GM19468 (cell line): ENCODE data around the gene ST14.

Source experiments
- ATAC-seq: cut with Tn5 transposase; IDR thresholded peaks from one replicate; pipeline ENCODE4 v1.9.1; 2021; ENCODE audit warnings: mild to moderate bottlenecking, moderate library complexity, moderate number of reproducible peaks; ENCODE audit not compliant: unreplicated experiment; ENCODE audit errors: extremely low read depth

The ST14 gene

DNA sequence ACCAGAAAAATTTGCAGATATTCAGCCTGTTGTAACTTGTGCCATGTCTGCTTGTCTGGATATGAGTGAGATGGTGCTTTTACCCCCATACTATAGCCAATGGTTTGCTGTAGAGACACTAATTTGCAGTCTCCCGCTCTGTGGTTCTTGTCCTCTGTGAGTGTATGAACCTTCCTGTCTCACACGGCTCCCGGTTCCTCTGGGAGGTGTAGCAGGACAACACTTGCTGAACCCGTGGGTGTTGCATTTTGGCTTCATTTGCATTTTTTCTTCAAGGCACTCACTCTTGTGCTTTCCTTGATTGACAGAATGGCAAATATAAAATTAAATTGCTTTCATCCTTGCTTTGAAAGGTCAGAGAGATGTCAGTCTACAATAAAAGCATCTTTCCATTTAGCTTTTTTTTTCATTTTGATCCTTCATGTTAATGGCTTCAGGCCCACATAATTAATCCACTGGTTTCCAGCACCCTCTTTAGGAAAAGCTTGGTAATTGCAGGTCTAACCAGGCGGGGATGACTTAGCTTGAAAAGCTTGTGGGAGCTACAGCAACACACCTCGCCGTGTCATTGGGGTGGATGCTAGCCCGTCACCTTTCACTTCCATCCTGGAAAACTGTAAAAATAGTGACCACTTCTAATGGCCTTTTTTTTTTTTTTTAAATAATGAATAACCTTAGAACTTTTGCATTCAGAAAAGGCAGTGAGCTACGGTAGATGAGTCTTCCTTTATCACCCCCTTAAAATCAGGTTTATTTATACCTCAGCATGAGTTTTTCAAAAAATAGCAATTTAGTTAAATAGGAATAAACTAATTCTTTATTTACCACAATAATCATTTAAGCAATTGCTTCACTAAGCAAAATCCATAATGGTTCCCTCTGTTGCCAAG lies 27.4 kb upstream of the ST14 start:
- no peak for ATAC-seq

DNA sequence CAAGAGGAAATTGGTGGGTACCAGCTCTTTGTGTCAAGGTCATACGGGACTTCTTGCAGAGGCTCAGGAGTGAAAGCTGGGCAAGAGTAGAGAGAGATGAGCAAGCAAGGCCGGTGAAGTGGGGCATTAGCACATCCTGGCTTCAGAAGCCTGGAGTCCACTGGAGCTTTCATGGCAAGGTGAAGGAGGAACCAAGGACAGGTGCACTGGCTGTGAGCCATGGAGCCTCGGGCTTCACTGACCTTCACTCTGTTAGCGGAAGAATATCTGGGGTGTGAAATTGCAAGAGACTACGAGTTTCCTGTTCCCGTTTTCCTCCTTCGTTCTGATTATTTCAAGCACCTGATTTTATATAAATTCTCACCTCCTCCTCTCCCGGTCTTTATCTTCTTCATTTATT lies 25.9 kb upstream of the ST14 start:
- no peak for ATAC-seq

DNA sequence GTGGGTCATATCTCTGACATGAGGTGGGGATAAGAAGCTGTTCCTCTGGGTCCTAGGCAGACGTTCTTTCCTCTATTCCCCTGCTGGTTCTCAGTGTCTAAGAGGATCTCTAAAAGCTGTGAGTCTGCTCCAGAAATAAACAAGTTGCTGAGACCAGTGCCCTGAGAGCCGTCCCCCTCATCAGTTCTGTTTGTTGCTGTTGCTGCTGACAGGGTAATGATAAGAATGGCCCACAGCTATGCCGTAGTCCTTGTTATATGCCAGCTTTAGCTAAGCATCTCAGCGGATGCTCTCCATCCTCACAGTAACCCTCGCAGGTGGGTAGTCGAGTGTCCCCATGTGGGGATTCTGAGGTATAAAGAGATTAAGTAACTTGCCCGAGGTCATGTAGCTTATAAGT lies 23.5 kb upstream of the ST14 start:
- ATAC-seq, result no peak

DNA sequence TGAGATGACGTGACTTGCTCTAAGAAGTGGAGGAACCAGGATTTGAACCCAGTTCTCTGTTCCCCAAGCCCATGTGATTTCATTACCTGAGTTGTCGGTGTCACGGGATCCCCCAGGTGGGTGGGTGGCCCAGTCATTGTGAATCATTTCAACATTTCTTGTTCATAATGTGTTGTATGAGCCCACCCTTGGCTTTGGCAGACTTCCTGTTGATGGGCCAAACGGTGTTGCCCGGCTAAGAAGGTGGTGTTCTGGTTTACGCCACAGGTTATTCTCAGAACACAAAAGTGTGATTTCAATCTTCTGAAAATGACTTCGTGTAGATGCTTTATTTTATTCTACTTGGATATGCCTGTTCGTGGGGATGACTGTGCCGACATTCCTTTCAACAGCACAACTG lies 21.6 kb upstream of the ST14 start:
- ATAC-seq, result no peak

DNA sequence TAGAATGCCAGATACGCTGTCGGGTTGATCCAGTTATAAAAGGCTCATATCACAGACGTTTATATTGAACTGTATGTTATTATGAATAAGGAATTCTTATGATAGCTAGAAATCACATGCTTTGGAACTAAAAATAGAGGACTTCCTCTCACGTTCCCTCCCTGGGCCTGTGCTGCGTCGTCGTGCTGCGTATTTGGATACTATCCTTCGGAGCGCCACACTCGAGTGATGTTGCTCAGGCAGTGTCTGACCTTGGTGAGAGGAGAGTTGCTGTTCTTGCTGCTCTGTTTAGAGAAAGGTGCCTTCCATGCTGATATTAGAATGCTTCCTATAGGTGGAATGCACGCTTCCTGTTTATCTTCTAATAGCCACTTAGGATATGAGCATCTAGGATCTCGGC lies 20.2 kb upstream of the ST14 start:
- ATAC-seq, result no peak

DNA sequence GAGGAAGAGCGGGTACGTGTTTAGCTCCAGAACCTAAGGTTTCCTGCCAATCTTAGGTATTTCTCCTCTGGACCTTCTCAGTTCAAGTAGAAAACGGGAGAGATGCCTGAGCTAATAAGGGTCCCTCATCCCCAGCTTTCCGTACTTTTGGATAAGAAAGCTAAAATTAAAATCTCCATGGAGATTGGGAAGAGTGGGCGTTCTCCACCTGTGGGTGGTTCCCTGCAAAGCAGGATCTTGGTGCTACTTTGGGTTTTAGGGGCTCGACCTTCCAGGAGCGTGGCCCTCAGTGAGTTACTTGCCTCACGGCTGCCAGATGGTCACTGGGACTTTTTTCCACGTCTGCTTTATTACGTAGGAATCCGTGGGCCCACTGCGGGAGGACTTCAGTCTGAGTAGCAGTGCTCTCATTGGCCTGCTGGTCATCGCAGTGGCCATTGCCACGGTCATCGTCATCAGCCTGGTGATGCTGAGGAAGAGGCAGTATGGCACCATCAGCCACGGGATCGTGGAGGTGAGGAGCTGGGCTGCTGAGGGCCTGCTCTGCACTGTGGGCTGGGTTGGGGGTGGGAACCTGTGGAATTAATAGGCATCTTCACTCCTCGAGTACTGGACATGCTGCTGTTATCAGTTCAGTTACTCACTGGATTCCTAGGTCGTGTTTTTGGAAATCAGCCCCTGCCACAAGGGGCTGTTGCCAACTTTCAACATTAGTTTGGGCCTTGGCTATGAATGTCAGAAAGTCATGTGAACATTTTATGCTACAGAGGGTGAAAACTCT lies 17.8 kb upstream of the ST14 start:
- no peak for ATAC-seq

DNA sequence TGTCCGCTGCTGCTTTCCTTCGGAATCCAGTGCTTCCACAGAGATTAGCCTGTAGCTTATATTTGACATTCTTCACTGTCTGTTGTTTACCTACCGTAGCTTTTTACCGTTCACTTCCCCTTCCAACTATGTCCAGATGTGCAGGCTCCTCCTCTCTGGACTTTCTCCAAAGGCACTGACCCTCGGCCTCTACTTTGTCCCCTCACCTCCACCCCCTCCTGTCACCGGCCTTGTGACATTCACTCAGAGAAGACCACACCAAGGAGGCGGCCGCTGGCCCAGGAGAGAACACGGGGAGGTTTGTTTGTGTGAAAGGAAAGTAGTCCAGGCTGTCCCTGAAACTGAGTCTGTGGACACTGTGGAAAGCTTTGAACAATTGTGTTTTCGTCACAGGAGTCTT lies 15.4 kb upstream of the ST14 start:
- no peak for ATAC-seq

DNA sequence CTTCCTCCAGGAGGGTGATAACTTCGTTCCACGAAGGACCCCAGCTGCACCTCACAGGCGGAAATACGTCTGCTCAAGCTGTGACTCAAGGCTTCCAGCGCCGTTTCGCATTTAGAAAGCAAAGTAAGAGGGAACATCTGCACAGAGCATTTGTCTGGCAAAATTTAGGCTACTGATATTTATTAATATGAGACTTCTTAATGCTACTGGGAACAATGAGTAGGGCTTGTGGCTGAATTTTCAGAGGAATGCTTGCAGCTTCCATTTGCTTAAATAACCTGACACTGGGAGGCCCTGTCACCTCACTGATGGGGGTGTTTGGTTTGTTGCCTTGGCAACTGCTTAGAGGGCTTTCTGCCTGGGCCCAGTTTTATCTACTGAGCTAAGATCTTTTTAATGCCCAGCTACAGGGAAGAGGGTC lies 14.7 kb upstream of the ST14 start:
- ATAC-seq, result no peak

DNA sequence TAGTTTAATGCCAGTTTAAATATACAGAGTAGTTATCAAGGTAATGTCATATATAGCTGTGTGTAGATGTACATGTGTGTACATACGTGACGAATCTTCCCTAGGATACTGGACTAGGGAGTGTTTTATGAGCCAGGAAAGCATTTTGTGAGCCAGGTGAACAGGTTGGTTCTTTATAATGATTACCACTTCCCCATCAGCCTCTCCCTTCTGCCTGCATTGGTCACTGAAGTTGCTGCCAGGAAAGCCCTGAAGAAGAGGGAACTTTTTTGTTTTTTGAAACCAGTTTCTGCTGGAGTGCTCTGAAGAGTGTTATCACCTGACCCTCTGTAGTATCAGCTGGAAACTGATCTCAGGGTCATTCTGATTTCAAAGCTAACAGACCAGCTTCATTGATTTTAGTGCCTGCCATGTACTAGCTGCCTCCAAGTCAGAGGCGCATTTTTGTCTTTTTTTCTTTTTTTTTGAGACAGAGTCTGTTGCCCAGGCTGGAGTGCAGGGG lies 14.2 kb upstream of the ST14 start:
- ATAC-seq, result no peak

DNA sequence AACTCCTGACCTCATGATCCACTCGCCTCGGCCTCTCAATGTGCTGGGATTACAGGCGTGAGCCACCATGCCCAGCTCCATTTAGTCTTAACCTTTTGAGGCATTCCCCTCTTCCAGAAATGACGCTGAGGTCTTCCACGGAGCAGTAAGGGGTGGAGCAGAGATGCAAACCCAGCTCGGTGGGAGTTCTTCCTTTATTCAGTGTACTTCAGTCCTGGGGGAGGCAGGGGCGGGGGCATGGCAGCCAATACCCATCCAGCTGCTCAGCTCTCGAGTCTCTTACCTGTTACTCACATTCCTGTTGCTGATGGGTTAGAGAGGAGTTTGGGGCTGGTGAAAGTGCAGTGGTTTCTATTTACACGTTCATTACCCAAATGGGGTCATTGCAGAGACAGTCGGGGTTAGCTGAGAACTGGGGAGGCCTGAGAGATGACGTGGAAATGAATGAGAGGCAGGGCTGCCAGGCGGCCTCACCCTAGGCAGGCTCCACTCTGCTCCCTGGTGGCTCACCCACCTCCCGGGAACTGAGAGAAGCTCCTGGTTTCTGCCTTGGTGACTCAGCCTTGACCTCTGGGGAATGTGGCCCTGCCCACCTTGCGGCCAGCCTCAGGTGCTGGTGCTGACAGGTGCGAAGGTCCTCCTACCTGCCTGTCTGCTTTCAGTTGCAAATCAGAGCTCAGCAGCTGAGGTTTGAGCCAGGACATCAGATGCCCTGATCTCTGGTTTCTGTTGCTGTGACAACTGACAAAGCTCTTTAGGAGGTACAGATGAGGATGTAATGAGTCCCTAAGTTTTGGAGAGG lies 13.4 kb upstream of the ST14 start:
- no peak for ATAC-seq

DNA sequence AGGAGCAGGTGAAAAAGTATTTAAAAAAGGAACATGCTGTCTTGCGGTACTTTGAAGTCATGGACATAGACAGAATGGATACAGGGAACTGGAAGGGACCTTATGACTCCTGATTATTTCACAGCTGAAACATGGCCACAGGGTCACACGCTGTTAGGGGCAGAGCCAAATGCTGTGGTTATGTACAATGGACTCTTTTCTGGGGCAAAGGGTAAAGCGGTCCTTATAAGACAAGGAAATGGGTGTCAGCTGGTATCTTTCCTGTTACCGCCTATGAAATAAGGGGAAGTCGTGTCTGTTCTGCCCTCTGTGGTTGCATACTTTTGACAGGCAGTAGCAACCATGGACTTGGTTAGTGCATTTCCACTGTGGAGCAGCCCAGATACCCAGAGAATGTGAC lies 12.8 kb upstream of the ST14 start:
- ATAC-seq, result no peak

DNA sequence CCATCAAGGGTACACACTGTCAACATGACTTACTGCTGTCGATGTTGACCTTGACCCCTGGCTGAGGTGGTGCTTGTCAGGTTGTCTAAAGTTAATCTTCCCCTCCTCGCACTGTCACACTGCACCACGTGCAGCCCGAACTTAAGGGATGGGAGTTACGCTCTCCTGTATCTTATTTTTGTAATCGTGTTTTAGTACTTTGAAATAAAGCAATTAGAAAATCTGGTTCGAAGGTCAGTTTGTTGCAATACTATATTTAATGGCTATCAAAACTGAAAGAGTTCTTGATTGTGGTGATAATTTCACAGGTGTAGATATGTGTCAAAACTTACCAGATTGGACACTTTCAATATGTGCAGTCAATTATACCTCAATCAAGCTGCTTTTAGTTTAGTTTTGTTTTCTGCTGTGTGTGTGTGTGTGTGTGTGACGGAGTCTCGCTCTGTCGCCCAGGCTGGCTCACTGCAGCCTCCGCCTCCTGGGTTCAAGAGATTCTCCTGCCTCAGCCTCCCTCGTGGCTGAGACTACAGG lies 10.7 kb upstream of the ST14 start:
- ATAC-seq, result no peak

DNA sequence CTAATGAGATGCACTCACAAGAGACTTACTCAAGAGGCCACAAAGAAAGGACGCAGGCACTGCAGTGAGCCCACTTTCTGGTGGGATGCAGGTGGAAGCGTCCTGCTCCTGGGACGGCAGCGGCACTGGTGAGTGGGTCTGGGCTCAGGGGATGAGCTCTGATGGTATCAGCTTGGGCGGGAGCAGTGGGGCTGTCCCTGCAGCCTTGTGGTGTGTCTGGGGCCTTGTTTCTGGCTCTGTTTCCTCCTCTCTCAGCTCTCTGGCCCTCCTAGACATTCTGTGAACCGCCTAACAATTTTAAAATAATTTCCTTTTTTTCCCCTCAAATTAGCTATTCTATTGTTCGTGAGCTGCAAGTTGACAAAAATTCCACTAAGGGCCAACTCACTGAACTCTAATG lies 8.8 kb upstream of the ST14 start:
- no peak for ATAC-seq

DNA sequence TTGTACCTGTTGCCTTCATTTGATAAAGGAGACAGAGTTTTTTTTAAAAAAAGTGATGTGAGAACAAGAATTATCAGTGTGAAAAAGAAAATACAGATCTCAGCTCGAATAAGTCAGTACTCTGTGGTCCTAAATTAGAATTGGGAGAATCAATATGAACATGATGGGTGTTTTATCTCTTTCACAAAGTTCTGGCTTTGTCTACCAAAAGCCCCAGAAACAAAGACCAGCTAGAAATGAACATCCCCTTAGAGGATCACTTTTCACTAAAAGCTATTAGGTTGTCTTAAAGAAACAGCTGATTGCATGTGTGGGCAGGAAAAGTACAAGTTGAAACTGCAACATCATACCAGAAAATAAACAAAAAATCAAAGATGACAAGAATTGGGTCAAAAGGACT lies 8.4 kb upstream of the ST14 start:
- ATAC-seq, result no peak

DNA sequence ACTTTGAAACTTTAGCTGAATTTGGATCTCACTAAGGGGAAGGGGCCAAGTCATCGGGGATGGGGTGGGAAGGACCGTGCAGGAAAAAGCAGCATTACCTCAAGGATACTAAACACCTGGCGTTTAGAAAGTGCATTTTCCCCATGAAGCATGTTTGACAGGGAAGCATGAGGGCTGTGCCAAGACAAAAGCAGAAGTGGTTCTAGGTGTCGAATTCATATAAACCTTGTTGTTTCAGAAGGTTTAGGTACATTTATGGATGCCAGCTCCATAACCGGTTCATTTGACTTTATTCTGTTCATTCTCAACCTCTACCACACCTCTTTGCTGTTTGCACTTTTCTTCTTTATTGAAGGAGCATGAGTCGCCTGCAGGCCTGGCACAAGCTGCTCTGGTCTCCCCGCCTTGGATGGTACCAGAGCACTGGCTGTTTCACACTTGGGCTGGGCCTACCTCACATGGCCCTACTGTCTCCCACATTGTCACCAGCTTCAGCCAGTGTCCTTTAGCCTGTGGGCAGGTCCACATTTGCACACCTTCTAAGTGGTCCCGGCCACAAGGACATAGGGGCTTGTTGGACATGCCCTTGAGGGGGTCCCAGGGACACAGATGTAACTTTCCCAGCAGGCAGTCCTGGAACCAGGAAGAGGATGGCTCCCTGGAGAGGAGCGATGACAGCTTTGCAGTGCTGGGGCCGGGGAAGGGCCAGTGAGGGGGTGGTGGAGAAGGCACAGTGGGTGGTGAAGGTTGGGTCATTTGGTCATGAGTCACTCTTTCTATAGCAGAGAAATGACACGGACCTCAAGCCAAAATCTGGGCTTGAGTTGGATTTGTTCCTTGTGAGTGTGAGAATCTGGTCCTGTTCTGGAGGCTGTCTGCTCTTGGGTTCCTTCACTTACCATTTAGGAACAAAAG lies 3.2 kb upstream of the ST14 start:
- ATAC-seq, result no peak

DNA sequence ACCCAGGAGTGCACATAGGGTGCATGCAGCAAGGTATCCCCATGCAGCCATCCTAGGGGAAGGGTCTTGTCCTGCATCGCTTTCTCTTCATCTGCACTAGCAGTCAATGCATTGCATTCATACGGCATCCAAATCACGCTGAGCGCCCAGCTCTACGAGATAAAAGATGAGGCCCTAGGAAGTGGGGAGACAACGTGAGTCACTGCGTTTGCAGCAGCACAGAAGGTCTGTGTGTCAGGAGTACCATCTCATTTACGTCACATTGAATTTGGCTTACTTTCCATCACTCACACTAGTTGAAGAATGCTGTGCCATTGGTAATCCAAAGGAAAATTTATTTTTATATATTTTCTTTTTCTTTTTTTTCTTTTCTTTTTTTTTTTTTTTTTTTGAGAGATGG lies 2.5 kb upstream of the ST14 start:
- no peak for ATAC-seq

DNA sequence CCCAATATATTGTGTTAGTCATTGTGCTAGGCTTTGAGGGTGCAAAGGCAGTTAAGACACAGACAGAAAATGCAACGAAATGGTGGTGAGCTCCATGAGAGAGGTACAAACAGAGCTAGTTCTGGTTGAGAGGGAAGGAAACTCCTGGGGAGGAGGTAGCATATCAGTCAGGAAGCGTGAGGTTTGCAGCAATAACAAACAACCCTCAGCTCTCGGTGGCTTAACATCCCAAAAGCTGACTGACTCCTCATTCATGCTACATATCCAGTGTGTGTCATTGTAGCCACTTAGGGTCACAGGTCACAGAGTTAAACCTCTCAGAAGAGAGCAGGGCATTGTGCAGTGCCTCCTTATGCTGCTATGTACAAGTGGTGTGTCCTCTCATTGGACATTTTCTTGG lies 1.7 kb upstream of the ST14 start:
- no peak for ATAC-seq

DNA sequence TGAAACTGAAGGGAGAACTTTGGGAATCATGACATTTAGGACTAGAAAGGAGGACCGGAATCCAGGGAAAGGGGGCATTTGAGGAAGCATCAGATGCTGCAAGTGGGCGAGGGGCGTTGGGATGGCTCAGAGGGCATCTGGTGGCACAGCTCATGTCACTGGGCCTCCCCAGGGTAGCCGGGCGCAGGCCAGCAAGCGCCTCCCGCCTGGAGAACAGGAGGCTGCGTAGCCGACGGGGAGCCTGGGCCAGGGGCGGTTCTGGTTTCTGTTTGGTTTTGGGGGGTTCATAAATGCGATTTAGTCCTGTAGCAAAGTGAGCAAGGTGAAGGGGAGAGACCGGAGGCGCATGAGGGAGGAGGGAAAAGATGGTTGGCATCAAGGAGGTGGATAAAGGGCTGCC lies 443 bp upstream of the ST14 start:
- ATAC-seq, result no peak

DNA sequence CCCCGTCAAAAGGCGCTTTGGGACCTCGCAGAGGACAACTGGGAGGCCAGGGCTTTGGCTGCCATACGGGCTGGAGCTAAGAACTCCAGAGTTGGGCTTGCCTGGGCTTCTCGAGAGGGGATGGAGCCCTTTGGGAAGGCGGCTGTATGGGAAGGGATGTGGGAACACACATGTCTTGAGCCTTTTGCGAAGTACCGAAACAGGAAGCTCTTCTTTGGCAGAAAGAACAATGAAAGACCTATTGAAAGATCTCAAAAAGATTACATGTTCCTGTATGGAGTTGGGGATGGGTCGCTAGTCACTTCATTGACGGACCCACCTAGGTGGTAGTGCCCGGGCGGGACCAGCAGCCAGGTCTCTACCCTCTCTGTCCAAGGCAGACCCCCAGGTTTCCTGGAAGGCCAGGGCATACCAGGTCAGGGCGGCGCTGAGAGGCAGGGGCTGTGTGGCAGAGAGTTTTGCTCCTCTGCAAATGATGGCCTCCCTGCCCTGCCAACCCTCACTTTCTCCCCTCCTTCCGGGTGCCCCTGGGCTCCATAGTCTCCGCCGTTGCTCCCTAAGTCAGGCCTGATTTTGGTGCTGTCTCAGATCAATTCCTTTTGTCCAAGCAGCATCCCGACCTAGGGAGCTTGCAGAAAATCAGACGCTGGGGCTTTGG lies 1.0 kb downstream of the ST14 start:
- ATAC-seq, result no peak
